NCI-H460 (cell line): ENCODE data around the gene CNPY4. TPM values are rescaled to one million over a fixed set of nuclear protein-coding genes. Genes with fewer than 3 reads are reported as not detected.
A peak's percentile ranks its signal among the peaks of the same experiment; 100 is the strongest.
"Not testable (repeated sequence)": the region's sequence is repeated elsewhere in the genome, so short reads cannot be mapped to it uniquely, and the experiment has no call there.

ENCODE experiments used
- DNase-seq: peaks from one replicate; pipeline ENCODE4 v3.0.0-alpha.2; 2016; ENCODE audit warnings: low read depth; ENCODE audit errors: extremely low read depth
- total RNA-seq: library from RNA; depleted of rRNA; stranded (reverse); fragments of >200 nt; shearing (Covaris generic); gene quantifications from 2 replicates; pipeline ENCODE4 v1.2.3, GENCODE V29; 2014

CNPY4 gene
- total RNA-seq, 1 experiment from 2014 or later: 6.9 TPM

DNA sequence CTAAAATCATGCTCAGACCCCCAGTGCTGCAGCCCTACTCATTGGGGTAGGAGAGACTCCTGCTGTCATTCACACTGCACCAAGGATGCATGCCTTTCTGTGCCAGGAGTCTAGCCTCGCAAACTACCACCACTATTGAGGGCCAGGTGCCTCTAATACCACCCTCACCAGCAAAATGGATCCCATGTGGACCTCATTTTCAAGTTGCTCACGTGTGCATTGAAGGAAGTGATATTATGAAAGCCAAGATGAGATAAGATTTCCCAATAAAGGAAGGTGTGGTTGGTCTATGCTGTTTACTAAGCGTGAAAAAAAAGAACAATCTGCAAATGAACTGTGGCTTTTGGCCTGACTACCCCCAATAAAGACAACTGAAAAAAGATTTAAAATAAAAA is 22.1 kb downstream of the CNPY4 start:
- no peak for DNase-seq

DNA sequence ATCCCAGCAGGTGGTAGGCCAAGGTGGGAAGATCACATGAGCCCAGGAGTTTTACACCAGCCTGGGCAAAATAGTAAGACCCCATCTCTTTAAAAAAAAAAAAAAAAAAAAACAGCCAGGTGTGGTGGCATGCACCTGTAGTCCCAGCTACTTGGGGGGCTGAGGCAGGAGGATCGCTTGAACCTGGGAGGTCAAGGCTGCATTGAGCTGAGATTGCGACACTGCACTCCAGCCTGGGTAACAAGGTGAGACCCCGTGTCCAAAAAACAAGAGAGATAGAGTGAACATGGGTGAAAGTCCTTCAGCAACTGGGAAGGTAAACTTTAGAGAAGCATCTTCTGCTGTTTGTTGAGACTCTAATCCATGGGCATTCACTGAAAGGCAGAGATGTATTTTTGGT is 23.0 kb downstream of the CNPY4 start:
- DNase-seq: no peak

DNA sequence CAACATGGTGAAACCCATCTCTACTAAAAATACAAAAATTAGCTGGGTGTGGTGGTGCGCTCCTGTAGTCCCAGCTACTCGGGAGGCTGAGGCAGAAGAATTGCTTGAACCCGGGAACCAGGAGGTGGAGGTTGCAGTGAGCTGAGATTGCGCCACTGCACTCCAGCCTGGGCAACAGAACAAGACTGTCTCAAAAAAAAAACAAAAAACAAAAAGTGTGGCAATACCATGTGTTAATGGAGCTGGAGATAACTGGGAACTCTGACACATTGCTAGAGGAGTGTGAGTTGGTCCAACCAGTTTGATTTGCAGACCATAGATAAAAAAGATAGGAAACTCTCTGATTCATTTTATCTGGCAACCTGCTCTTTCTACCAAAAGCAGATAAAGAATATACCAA is 26.9 kb downstream of the CNPY4 start:
- not testable (repeated sequence) for DNase-seq

DNA sequence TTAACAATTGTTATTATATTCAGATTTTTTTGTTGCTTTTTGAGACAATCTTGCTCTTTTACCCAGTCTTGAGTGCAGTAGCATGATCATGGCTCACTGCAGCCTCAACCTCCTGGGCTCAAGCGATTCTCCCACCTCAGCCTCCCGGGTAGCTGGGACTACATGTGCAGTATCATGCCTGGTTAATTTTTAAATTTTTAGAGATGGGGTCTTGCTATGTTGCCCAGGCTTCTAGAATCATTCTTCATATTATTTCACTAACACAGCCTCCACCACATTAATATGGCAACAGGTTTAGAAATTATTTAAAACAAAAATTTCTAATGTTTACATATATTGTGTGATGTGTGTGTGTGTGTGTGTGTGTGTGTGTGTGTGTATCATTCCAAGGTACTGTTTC is 27.8 kb downstream of the CNPY4 start:
- no peak for DNase-seq

DNA sequence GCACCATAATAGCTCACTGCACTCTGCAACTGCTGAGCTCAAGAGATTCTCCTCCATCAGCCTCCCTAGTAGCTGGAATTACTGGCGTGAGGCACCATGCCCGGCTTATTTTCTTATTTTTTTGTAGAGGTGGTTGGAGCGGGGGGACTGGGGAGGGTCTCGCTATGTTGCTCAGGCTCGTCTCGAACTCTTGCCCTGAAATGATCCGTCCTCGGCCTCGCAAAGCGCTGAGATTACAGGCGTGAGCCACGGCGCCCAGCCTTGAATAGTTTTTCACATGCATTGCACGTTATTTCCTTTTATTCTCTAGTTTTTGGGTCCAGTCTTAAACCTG is 28.8 kb downstream of the CNPY4 start:
- no peak for DNase-seq

DNA sequence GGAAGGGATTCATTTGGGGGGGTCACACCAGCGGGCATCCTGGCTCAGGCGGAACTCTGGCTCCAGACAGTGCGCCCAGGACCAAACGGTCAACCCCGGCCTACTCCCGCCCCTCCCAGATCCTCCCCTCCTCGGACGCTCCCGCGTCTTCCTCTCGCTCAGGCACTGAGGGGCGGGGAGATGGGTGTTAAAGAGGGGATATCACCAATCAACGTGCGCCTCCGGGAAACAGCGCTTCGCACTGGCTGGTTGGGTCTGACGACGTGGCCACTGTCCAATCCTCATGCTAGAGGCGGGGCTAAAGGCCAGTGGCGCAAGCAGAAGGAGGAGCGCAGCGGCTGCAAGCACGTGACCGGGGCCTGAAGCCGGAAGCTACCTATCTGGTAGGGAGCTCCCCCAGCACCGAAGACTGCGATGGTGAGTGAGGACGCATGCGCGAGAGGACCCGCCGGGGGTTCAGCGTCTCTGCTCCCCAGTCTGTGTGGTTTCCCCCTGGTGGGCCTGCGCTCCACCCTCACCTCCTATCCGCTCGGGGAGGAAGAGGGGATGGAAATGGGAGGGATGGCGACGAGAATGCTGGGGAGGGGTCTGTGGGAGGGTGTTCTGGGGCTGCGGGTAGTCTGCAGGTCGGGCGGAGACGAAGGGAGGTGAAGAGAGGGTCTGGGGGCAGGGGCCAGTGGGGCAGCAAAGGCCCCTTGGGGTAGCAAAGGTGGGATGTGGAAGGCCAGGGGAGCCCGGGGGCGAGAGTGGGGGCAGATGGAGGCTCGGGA is 29.3 kb downstream of the CNPY4 start, which contains the start of gene LAMTOR4:
LAMTOR4 (plus strand) TSS at position 360 of the 770 bp plus-strand sequence; CDS start at position 415, 55 bp downstream.
- peak; percentile 99 for DNase-seq

DNA sequence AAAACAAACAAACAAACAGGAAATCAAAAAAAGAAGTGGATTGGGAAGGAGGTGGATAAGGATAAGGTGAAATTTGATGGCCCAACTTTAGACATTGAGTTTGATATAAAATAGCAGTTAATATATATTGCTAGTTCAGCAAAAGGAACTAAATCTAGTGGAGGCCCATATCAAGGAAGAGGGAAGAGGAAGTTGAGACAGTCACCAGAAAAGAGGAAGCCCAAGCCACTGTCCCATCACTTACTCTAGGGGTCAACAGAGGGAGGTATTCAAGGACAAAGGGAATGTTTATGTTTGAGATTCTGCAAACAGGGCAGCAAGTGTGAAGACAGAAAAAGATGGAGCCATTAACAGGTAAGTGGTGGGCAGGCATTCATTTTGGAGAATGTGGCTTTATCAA is 33.0 kb downstream of the CNPY4 start:
- DNase-seq: no peak

DNA sequence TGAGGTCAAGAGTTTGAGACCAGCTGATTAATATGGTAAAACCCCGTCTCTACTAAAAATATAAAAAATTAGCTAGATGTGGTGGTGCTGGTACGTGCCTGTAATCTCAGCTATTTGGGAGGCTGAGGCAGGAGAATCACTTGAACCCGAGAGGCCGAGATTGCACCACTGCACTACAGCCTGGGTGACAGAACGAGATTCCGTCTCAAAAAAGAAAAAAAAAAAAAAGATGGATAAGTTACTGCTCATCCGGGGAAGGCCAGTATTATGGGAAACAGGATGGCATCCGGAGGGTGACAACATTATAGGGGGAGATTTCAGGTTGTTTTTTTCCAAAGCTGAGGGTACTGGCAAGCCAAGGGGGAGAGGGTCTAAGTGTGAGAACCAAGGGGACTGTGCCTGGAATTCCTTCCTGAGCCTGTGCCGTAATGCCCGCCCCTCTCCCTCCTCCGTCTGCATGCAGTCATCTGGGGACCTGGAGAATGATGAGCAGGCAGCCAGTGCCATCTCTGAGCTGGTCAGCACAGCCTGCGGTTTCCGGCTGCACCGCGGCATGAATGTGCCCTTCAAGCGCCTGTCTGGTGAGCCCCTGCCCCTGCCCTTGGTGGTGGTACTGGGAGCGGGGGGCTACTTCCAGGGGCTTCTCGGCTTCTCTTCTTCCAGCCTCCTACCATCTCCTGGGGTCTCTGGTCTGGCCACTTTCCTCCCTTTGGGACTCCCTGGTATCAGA is 33.7 kb downstream of the CNPY4 start:
- DNase-seq: no peak

DNA sequence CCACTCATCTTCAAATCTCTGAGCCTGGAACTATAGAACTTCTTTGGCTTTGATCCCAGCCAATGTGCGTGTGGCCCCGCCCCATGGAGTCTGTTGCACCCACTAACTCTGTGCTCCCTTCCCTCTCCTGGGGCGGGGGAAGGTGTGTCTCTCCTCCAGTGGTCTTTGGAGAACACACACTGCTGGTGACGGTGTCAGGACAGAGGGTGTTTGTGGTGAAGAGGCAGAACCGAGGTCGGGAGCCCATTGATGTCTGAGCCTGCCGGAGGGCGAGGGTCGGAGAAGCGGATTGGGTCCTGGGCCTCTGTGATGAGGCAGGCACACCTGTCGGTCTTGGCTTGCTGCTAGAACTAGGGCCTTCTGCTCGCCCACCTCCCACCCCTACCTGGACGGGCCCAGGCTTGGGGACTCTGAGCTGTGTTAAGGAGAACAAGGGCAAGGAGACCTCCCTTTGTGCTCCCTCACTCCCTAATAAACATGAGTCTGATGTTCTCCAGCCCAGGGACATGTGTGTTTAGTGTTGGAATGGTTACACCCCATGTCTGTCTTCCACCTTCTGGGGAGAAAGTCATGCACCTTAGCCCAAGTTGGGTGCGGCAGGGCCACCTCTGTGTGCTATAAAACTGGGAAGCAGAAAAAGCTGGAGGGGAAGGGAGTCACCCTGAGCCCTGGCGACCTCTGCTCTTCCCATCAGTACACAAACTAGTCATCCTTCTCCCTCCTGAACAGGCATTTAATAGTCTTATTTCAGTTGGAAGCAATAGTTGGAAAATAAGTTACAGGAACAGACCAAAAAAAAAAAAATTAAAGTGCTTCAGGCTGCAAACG is 34.5 kb downstream of the CNPY4 start:
- DNase-seq: no peak

DNA sequence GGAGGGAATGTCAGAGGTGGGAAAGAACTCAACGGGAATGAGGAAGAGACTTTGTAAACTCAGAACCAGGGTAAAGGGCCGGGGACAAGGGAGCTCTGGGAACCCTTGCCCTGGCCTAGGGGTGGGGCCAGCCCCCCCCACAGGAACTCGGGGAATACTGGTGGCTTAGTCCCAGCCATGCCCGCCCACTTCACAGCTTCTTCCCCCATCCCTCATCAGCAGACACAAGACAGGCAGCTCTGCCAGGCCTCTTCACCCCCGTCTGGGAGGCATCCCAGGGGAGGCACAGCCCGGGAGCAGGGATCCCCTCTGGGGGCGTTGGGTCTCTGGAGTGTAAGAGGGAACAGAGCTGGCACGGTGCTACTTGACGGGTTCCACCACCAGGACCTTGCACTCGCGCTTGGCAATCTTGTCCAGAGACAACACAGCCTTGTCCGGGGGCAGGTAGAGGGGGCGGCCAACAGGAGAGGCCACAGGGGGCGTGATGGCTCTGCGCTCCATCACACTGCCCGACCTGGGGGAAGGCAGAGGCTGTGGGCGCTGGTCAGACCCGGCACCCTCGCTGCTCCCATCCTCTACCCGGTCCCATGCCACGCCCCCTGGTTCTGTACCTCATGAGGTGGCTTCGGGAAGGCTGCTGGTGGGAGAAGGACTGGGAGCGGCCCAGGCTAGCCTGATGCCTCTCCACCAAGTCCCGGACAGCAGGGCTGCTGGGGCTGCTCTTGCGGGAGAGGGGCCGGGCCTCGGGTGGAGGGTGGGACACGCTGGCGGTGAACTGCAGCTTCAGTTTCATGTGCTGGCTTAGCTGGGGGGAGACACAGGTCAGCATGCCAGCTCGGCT is 35.4 kb downstream of the CNPY4 start:
- DNase-seq: no peak

DNA sequence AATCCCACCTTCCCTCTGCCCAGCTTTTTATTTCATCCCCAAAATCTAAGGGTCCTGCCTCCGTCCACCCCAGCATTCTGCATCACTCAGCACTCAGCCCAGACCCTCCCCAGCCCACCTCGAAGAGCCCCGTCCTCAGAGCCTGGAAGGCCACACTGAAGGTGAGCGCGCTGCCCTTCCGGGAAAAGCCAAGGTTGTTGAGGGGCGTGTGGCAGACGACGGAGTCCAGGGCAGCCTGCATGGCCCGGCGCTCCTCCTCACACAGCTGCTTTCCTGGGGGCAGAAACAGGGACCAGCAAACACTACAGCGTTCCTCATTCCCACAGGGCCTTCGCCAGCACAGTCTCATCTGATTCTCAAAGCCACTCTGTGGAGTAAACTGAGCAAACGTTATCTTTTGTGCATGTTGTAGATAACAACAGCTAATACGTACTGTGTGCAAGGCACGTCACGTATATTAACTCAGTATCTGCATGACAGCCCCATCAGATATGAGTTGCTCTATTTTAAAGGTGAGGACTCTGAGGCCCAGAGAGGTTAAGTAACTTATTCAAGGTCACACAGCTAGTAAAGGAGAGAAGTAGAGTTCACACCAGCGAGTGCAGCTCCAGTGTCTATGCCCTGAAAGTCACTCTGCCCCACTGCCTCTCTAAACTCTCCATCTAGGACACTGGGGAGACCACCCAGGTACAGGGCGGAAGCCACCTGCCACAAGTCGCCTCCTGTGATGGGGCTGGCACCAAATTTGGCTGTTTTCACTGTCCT is 36.3 kb downstream of the CNPY4 start:
- DNase-seq: no peak

DNA sequence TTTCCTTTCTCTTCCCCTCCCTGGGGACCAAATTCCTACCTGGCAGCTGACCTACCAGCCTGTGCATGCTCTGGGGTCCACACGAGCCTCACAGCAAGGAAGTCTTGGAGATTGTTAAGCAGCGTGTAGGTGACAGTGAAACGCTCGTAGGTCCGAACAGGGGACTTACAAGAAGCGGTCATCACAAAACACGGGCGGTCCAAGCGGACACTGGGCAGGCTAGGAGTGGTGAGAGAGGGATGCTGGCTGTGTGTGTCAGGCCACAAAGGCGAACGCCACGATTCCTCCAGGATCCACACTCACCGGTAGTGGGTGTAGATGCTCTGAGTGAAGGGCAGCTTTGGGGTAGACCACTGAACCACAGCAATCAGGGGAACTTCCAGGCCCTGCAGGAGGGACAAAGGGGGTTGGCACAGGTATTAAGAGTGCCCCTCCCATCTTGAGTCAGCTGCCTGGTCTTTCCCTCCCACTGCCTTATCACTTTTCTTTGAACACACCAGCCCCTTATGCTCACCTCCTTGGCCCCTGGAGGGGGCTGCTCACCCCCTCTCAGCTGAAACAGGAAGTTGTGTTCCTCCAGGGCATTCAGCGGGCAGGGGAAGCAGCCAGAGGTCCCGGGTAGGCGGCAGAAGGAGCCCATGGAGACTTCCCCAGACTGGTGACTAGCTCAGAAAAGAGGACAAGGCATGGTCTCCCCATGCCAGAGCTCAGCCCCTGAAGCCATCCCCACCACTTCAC is 37.1 kb downstream of the CNPY4 start:
- no peak for DNase-seq

DNA sequence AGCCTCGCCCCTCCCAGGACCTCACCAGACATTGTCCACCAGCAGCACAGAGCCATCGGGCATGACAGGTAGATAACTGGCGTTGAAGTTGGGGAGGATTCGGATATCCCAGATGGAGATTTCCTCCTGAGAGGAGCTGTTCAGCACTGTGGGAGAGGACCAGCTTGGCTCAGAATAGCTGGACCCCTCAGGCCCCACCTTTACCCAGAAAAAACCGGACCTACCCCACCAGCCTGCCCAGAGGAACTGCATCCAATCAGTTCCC is 37.6 kb downstream of the CNPY4 start:
- no peak for DNase-seq

DNA sequence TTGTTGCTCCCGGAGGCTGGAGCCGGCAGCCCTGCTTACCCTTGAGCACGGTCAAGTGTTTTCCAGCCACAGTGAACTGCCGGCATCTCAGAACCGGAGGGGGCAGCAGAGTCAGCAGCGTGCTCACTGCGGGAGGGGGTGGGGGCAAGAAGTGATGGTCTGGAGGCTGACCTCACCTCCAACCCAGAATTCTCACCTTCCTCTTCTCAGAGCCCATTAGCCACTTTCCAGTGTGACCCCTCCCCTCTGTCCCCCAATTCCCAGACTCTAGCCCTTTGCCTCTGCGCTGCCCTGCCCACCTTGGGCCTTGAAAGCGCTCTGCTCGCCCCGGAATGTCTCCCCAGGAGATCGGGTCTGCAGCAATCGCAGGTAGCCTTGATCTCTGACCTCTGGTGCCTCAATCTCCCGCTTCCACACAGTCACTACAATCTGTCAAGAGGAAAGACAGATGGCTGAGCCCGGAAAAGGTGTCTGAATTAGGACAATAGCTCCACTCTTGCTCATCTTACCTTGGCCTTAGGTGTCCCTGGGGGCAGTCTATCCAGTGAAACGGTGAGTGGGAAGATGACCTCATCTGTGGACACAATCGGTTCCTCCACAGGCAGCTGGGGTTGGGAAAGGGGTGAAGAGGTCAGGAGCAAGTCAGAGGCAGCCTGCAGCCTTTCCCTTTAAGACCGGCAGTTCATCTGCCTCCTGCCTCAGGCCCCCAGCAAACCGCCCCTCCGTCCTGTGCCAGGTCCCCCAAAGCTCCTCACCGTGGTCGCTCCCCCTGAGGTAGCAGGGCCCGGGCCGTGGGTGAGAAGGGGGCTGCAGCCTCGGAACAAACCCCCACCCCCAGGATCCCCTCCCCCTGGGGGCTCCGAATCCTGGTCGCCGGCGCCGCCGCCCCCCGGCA is 38.1 kb downstream of the CNPY4 start:
- DNase-seq: no peak

DNA sequence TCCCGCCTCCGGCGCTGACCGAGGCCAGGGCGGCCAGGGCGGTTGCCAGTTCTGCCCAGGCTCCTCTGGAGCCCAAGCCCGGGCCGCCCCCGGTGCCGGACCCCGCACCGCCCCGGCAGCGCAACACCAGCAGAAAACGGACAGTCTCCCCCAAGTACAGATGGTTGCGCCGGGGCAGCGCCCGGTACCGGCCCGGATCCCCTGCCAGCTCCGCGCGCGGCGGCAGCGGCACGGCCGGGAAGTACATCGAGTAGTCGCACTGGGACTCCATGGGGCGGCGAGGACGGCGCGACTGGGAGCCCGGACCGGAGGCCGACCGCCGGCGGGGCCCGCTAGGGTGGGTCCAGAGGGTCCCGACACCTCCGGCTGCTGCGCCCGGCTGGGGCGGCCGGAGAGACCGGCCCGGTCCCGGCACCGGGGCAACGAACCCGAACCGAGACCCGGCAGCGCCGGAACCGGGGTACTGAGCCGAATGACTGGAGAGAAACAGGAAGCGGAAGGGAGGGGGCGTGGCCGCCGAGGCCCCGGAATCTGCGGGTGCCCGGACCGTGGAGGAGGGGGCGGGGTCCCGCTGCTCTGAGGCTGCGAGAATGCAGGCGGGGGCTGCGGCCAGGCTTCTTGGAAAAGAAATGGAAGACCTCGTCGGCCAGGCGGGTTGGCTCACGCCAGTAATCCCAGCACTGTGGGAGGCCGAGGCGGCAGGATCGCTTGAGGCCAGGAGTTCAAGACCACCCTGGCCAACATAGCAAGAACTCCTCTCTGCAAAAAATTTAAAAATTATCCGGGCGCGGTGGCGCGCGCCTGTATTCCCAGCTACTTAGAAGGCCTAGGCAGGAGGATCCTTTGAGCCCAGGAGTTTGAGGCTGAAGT is 39.0 kb downstream of the CNPY4 start, which contains the start of gene TRAPPC14:
TRAPPC14 (minus strand) TSS at position 495 of the 870 bp plus-strand sequence; CDS start at position 271, 224 bp downstream.
- peak; percentile 66 for DNase-seq

DNA sequence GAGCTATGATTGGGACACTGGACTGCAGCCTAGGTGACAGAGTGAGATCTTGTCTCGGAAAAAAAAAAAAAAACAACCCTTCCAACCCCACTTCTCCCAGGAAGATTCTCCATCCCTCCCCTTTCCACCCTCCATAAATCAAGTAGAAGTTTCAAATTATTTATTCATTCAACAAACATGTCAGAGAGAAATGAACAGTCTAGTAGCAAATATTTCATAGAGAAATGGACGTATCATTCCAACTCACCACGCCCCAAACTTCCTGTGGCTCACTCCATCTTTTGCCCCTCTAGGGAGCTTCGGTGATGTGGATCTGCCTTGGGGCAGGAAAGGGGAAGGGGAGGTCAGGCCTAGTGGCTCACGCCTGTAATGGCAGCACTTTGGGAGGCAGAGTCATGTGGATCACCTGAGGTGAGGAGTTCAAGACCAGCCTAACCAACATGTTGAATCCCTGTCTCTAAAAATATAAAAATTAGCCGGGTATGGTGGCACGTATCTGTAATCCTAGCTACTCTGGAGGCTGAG is 39.7 kb downstream of the CNPY4 start:
- DNase-seq: no peak

DNA sequence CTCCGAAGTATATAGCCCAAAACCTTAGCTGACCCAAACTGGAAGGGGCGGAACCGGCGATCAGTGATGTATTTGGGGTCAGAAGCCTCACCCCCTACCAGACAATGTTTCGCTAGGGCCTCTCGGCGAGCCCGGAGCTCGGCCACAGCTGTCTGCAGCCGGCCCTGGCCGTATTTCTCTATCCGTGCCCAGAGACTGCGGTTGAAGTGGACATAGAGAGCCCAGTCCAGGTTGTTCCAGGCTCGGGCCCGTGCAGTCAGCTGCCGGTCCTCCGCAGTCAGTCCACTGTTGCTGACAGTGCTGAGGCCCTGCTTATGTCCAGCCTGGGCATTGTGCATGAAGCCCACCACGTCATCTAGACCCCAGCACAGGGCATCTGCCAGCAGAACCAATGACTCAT is 40.6 kb downstream of the CNPY4 start:
- no peak for DNase-seq
